GM19372 (cell line): ENCODE measurements around the gene TRIP10.

Source experiments
- ATAC-seq: cut with Tn5 transposase; IDR thresholded peaks from one replicate; pipeline ENCODE4 v1.9.1; 2021; ENCODE audit warnings: mild to moderate bottlenecking, low read depth, moderate library complexity; ENCODE audit not compliant: unreplicated experiment

Gene TRIP10

GRCh38 chr19:6711605-6712004 is 27.9 kb upstream of the TRIP10 start:
- no peak for ATAC-seq

- no peak for ATAC-seq
Measured at GRCh38 chr19:6712231-6712630, 27.2 kb upstream of the TRIP10 start.

GRCh38 chr19:6712692-6713670 is 26.5 kb upstream of the TRIP10 start:
- ATAC-seq = no peak

- ATAC-seq = no peak
Measured at GRCh38 chr19:6713773-6714692, 25.4 kb upstream of the TRIP10 start.

GRCh38 chr19:6714749-6715555 is 24.5 kb upstream of the TRIP10 start:
- ATAC-seq = no peak

GRCh38 chr19:6716610-6716970 is 22.9 kb upstream of the TRIP10 start:
- ATAC-seq = no peak

- no peak for ATAC-seq
Measured at GRCh38 chr19:6717036-6717435, 22.4 kb upstream of the TRIP10 start.

GRCh38 chr19:6717441-6717971 is 22.0 kb upstream of the TRIP10 start:
- no peak for ATAC-seq

GRCh38 chr19:6718111-6718740 is 21.3 kb upstream of the TRIP10 start:
- no peak for ATAC-seq

GRCh38 chr19:6718741-6719539 is 20.5 kb upstream of the TRIP10 start:
- no peak for ATAC-seq

- ATAC-seq = no peak
Measured at GRCh38 chr19:6719540-6719861, 20.0 kb upstream of the TRIP10 start.

- no peak for ATAC-seq
Measured at GRCh38 chr19:6719992-6720368, 19.5 kb upstream of the TRIP10 start.

GRCh38 chr19:6720369-6721137 is 18.9 kb upstream of the TRIP10 start, which contains the start of gene C3:
Gene C3 (minus strand): TSS chr19:6720650. CDS start chr19:6720589, 61 bp downstream.
- no peak for ATAC-seq

- ATAC-seq = no peak
Measured at GRCh38 chr19:6721138-6721474, 18.4 kb upstream of the TRIP10 start.

GRCh38 chr19:6721773-6722172 is 17.7 kb upstream of the TRIP10 start:
- ATAC-seq = no peak

GRCh38 chr19:6723108-6723618 is 16.3 kb upstream of the TRIP10 start:
- ATAC-seq = no peak

- ATAC-seq = no peak
Measured at GRCh38 chr19:6723738-6724137, 15.7 kb upstream of the TRIP10 start.
